Brain microvascular endothelial cell (primary cell): Measurements from ENCODE around the gene GABRB1.

Source experiments
- DNase-seq: peaks from one replicate; pipeline ENCODE4 v3.0.0-alpha.2; 2020
- H3K27ac ChIP-seq: fragments of 250-450 bp; sonication (Bioruptor Pico); 2 replicates; pipeline ENCODE4 v1.5.1; 2020; ENCODE audit warnings: mild to moderate bottlenecking, moderate library complexity
- H3K27me3 ChIP-seq: fragments of 250-450 bp; sonication (Bioruptor Pico); replicated peaks from 2 replicates; pipeline ENCODE4 v1.5.1; 2020; ENCODE audit warnings: mild to moderate bottlenecking
- H3K36me3 ChIP-seq: fragments of 250-450 bp; sonication (Bioruptor Pico); replicated peaks from 2 replicates; pipeline ENCODE4 v1.5.1; 2020; ENCODE audit warnings: mild to moderate bottlenecking
- H3K4me3 ChIP-seq: 2 replicates; pipeline ENCODE4 v1.5.1; 2011; ENCODE audit warnings: low read depth, mild to moderate bottlenecking, control low read depth, low read length, moderate library complexity
- in situ Hi-C: cut with HindIII; loops from 2 replicates; pipeline ENCODE4 v1.10.0; 2017; ENCODE audit warnings: low sequenced_read_pairs, low pct_ligation_motif_present
- TF ChIP-seq, protein P1 (sequence below): IDR thresholded peaks from 2 replicates; pipeline ENCODE4 v1.5.1; 2011; ENCODE audit warnings: low read depth, mild to moderate bottlenecking, moderate library complexity, low read length, control low read depth, inconsistent platforms; ENCODE audit errors: missing control alignments

The GABRB1 gene

DNA sequence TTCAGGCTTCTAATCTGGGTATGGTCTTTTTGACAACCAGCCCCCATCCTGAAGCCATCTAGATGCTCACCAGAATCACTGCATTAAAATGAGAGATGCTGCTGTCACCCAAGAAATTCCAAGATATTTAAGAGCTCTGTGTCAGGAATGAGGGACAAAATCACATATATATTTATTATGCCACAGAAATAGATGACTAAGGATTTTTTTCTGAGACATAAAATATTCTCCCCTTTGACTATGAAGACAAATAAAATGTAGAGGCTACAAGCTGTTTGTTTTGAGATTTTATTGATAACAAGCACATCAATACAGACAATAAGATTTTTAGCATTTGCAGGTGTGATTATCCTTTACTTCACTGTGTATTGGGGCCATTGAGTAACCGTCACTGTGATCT lies 354.8 kb downstream of the GABRB1 start:
- no peak for DNase-seq
- Histone ChIP-seq H3K36me3 (no peaks in the 10 kb centered on the region), H3K4me3 (no peak overlapping the region), H3K27me3 (no peaks in the 10 kb centered on the region), H3K27ac (no peak overlapping the region)
- in situ Hi-C loops = no loop called here
- TF ChIP-seq, protein P1, sequence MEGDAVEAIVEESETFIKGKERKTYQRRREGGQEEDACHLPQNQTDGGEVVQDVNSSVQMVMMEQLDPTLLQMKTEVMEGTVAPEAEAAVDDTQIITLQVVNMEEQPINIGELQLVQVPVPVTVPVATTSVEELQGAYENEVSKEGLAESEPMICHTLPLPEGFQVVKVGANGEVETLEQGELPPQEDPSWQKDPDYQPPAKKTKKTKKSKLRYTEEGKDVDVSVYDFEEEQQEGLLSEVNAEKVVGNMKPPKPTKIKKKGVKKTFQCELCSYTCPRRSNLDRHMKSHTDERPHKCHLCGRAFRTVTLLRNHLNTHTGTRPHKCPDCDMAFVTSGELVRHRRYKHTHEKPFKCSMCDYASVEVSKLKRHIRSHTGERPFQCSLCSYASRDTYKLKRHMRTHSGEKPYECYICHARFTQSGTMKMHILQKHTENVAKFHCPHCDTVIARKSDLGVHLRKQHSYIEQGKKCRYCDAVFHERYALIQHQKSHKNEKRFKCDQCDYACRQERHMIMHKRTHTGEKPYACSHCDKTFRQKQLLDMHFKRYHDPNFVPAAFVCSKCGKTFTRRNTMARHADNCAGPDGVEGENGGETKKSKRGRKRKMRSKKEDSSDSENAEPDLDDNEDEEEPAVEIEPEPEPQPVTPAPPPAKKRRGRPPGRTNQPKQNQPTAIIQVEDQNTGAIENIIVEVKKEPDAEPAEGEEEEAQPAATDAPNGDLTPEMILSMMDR = no peak

DNA sequence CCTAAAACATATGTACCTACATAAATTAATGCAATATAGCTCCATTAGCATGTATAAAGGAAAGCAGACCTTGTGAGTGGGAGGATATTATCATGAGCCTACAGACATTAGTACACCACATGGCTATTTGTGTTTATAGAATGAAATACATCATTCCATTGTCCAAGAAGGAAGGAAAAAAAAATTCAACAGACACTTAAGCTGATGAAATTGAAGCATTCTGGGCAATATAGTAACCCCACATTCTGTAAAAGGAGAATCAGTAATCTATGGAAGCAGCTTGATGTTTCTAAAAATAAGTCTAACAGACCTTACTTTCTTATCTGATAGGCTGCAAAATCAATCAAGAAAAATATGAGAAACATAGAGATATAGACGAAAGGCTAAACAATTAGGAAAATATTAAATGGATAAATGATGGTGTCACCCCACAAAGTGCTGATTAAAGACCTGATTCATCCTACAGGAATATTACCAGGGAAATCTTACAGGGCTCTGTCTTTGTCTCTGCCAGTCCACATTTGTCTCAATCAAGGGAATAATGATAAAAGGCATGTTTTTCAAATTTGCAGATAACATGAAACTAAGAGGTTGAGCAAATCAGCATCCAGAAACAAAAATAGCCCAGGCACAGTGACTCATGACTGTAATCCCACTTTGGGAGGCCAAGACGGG lies 355.3 kb downstream of the GABRB1 start:
- TF ChIP-seq, protein P1 = no peak
- DNase-seq = peak; percentile 5

DNA sequence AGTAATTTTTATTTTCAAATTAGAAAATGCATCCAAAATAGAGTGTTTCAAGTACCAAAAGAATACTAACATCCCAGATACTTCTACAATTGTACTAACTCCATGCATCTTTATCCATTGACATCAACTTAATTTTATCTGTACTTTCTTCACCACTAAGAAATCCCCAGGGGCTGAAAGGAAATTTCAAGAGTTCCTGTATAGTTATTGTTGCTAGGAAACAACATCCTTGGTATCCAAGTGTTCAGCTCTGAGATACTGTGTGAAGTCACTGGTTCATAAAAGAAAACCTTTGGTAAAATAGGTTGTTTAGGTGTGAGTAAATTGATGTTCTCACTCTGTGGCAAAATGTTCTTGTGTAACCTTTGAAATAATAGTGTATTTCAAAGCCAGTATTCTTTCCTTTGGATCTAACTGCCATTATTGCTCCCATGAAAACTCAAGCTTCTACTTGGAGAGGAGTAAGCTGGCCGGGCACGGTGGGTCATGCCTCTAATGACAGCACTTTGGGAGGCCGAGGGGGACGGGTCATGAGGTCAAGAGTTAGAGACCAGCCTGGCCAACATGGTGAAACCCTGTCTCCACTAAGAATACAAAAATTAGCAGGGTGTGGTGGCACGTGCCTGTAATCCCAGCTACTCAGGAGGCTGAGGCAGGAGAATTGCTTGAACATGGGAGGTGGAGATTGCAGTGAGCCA lies 359.2 kb downstream of the GABRB1 start:
- Histone ChIP-seq H3K4me3 (no peak overlapping the region), H3K36me3 (no peaks in the 10 kb centered on the region), H3K27me3 (no peaks in the 10 kb centered on the region), H3K27ac (no peak overlapping the region)
- TF ChIP-seq, protein P1 = no peak
- in situ Hi-C loops = no loop called here
- DNase-seq = peak; percentile 35

More for the DNA sequence above, 355.3 kb downstream of the GABRB1 start:
- Histone ChIP-seq H3K4me3 (no peak overlapping the region), H3K27me3 (no peaks in the 10 kb centered on the region), H3K36me3 (no peaks in the 10 kb centered on the region), H3K27ac (no peak overlapping the region)
- in situ Hi-C loops = no loop called here

DNA sequence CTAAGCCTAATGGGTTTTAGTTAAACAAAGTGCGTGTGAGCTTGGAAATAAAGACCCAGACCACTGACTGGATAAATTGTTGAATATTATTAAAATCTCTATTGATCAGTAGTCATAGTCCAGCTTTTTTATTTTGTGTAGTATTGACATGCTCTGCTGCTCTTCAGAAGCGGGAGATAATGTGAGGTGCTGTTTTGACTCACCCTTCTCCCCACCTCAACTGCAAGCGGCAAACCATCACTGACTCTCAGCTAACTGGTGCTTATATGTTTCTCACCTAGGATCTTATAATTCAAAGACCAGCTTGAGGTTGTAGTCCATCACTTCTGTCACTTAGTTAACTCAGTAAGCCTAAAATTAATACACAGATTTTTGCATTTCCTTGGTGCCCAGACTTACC lies 359.9 kb downstream of the GABRB1 start:
- H3K27ac ChIP-seq = no peak overlapping the region
- TF ChIP-seq, protein P1 = no peak
- in situ Hi-C loops = no loop called here
- H3K36me3 ChIP-seq = no peaks in the 10 kb centered on the region
- no peak for DNase-seq
- H3K27me3 ChIP-seq = no peaks in the 10 kb centered on the region
- H3K4me3 ChIP-seq = no peak overlapping the region

DNA sequence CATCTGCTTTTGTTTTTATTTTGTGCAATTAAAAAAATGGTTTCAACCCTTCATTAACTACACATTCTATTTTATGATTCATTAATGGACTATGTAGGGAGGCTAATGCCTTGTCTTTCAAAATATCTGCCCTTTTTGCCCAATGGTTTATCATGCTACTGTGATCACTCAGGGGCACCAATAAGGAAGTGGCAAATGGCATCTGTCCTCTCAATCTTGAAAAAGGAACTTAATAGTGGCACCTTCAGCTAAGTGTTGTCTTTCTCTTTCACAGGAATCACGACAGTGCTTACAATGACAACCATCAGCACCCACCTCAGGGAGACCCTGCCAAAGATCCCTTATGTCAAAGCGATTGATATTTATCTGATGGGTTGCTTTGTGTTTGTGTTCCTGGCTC lies 375.0 kb downstream of the GABRB1 start:
- in situ Hi-C loops = no loop called here
- DNase-seq = no peak
- no peaks in the 10 kb centered on the region for H3K27me3 ChIP-seq
- H3K36me3 ChIP-seq = no peaks in the 10 kb centered on the region
- no peak overlapping the region for H3K27ac ChIP-seq
- TF ChIP-seq, protein P1 = no peak
- no peak overlapping the region for H3K4me3 ChIP-seq

DNA sequence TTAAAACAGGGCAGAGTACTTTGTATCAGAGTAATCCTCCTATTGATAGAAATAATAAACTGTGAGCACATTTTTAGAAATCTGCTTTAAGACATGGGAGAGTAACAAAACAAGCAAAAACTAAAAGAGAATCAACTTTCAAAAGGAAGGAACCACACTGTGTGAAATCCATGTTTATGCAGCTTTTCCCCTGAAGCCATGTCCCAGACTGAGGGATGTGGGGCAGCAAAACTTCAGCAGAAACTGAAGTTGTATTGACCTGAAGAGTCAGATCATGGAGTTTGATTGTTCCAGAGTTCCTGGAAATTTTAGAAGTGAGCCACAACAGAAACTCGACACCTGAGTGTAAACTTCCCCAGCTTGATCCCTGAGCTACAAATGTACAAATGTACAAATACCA lies 378.9 kb downstream of the GABRB1 start:
- Histone ChIP-seq H3K27me3 (no peaks in the 10 kb centered on the region), H3K36me3 (no peaks in the 10 kb centered on the region), H3K27ac (no peak overlapping the region), H3K4me3 (no peak overlapping the region)
- TF ChIP-seq, protein P1 = no peak
- in situ Hi-C loops = no loop called here
- no peak for DNase-seq
